ENCODE results near the gene AFAP1.

GRCh38 chr4:7853271-7853670 lies 86.4 kb downstream of the AFAP1 start:
- TF ChIP-seq GATA2 (IDR thresholded peaks at IDR 0.05; ENCODE audit: low read depth, low read length) (no peak), GATA3 (IDR thresholded peaks at IDR 0.05; ENCODE audit: low read depth, low read length) (no peak)

All from SH-SY5Y (cell line).